HEK293T (cell line): ENCODE results near the gene PPP1CC.

Source experiments
- ELF4 ChIP-seq: fragments of 450-650 bp; IDR thresholded peaks from 2 replicates; pipeline ENCODE4 v1.6.1; 2017; ENCODE audit warnings: antibody characterized with exemption
- FOXA1 ChIP-seq: fragments of 450-650 bp; IDR thresholded peaks from 2 replicates; pipeline ENCODE4 v1.6.1; 2016; ENCODE audit warnings: mild to moderate bottlenecking
- FOXK2 ChIP-seq: fragments of 450-650 bp; IDR thresholded peaks from 2 replicates; pipeline ENCODE4 v1.6.1; 2016; ENCODE audit warnings: mild to moderate bottlenecking
- FOXM1 ChIP-seq: fragments of 450-650 bp; IDR thresholded peaks from 2 replicates; pipeline ENCODE4 v1.6.1; 2017; ENCODE audit warnings: mild to moderate bottlenecking, borderline replicate concordance
- HDGF ChIP-seq: fragments of 450-650 bp; IDR thresholded peaks from 2 replicates; pipeline ENCODE4 v1.6.1; 2017; ENCODE audit warnings: antibody characterized with exemption, borderline replicate concordance
- L3MBTL2 ChIP-seq: fragments of 450-650 bp; conservative IDR thresholded peaks from 2 replicates; pipeline ENCODE4 v1.6.1; 2016; ENCODE audit warnings: mild to moderate bottlenecking
- LEF1 ChIP-seq: fragments of 450-650 bp; IDR thresholded peaks from 2 replicates; pipeline ENCODE4 v1.6.1; 2017; ENCODE audit warnings: mild to moderate bottlenecking, borderline replicate concordance
- NFRKB ChIP-seq: fragments of 450-650 bp; IDR thresholded peaks from 2 replicates; pipeline ENCODE4 v1.6.1; 2016; ENCODE audit warnings: mild to moderate bottlenecking, moderate library complexity
- SP1 ChIP-seq: fragments of 450-650 bp; IDR thresholded peaks from 2 replicates; pipeline ENCODE4 v1.6.1; 2017
- TARDBP ChIP-seq: fragments of 450-650 bp; IDR thresholded peaks from 2 replicates; pipeline ENCODE4 v1.6.1; 2016
- ZNF384 ChIP-seq: fragments of 450-650 bp; IDR thresholded peaks from 2 replicates; pipeline ENCODE4 v1.6.1; 2016
- TF ChIP-seq, protein P1 (sequence below): fragments of 450-650 bp; IDR thresholded peaks from 2 replicates; pipeline ENCODE4 v1.6.1; 2016

DNA sequence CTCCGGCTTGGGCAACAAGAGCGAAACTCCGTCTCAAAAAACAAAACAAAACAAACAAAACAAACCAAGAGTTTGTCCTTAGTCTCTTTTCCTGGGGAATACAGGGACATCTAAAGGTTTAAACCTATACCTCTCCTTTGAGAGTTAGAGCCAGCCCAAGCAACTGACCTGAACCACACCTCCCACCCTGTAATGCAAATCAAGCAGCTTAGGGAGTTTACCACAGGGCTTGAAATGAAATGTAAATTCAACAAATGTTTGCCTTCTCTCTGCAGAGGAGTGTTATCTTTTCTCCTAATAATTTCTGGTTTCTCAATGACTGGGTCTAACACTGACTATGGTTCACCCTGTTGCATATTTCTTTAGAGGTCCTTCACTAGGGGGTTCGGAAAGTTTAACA, 16.7 kb downstream of the PPP1CC start:
- no peak for TF ChIP-seq ZNF384
- no peak for TF ChIP-seq FOXK2
- no peak for TF ChIP-seq HDGF
- TF ChIP-seq FOXM1: no peak
- TF ChIP-seq, protein P1, sequence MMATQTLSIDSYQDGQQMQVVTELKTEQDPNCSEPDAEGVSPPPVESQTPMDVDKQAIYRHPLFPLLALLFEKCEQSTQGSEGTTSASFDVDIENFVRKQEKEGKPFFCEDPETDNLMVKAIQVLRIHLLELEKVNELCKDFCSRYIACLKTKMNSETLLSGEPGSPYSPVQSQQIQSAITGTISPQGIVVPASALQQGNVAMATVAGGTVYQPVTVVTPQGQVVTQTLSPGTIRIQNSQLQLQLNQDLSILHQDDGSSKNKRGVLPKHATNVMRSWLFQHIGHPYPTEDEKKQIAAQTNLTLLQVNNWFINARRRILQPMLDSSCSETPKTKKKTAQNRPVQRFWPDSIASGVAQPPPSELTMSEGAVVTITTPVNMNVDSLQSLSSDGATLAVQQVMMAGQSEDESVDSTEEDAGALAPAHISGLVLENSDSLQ: no peak
- TF ChIP-seq NFRKB: no peak
- TF ChIP-seq TARDBP: no peak
- TF ChIP-seq L3MBTL2: no peak
- TF ChIP-seq FOXA1: no peak
- no peak for TF ChIP-seq SP1
- TF ChIP-seq ELF4: no peak
- no peak for TF ChIP-seq LEF1
